Epithelial cell of proximal tubule (primary cell): ENCODE measurements around the gene PYGL. TPM values are rescaled to one million over a fixed set of nuclear protein-coding genes. Genes with fewer than 3 reads are reported as not detected.

Experiments
- DNase-seq: peaks from one replicate; pipeline ENCODE4 v3.0.0-alpha.2; 2011; ENCODE audit warnings: low read depth
- H3K4me3 ChIP-seq: 2 replicates; pipeline ENCODE4 v1.5.1; 2011; ENCODE audit warnings: low read depth, mild to moderate bottlenecking, low read length
- CTCF ChIP-seq: conservative IDR thresholded peaks from 2 replicates; pipeline ENCODE4 v1.5.1; 2012; ENCODE audit warnings: low read depth, mild to moderate bottlenecking, low read length
- total RNA-seq: library from RNA; depleted of rRNA; stranded (reverse); fragments of >200 nt; gene quantifications from 2 replicates; pipeline ENCODE4 v1.2.3, GENCODE V29; 2015

The PYGL gene
- total RNA-seq, 1 donor from 2014 or later: 96.8 TPM

- DNase-seq: no peak
- no peak for TF ChIP-seq CTCF
Observed at GRCh38 chr14:50892255-50892654, 52.0 kb downstream of the PYGL start.

GRCh38 chr14:50887476-50887875, 56.8 kb downstream of the PYGL start:
- DNase-seq: no peak
- no peak overlapping the region for H3K4me3 ChIP-seq
- no peak for TF ChIP-seq CTCF

More at GRCh38 chr14:50892255-50892654, 52.0 kb downstream of the PYGL start:
- H3K4me3 ChIP-seq: no peak overlapping the region

- TF ChIP-seq CTCF: no peak
- no peak for DNase-seq
- no peak overlapping the region for H3K4me3 ChIP-seq
Observed at GRCh38 chr14:50883827-50884197, 60.5 kb downstream of the PYGL start.

GRCh38 chr14:50882932-50883826, 61.1 kb downstream of the PYGL start:
- TF ChIP-seq CTCF: no peak
- DNase-seq: no peak
- no peak overlapping the region for H3K4me3 ChIP-seq

GRCh38 chr14:50875359-50876070, 68.8 kb downstream of the PYGL start:
- no peak for DNase-seq
- no peak for TF ChIP-seq CTCF
- H3K4me3 ChIP-seq: no peak overlapping the region

GRCh38 chr14:50874757-50875156, 69.5 kb downstream of the PYGL start:
- no peak for DNase-seq
- TF ChIP-seq CTCF: no peak
- H3K4me3 ChIP-seq: no peak overlapping the region
